ENCODE results near the gene DAPK2. TPM values are rescaled to one million over a fixed set of nuclear protein-coding genes. Genes with fewer than 3 reads are reported as not detected.

The DAPK2 gene
- total RNA-seq, 2 experiments from 2014 or later: 3.2 to 3.7 TPM

- no peak overlapping the region for H3K4me3 Mint-ChIP-seq
- ChIA-PET POLR2A (interaction anchor here (1.2 kb wide), 1 partner anchor 23 kb away, joined by 3 read pairs; no protein-coding TSS in a partner anchor), CTCF (no interaction called here)
- H3K4me1 Mint-ChIP-seq: no peaks in the 10 kb centered on the region
- no peaks in the 10 kb centered on the region for H3K36me3 Mint-ChIP-seq (ENCODE audit: low read depth)
- H3K27me3 Mint-ChIP-seq: no peaks in the 10 kb centered on the region
- no peak for DNase-seq
- no peak overlapping the region for H3K27ac Mint-ChIP-seq
- no peaks in the 10 kb centered on the region for H3K9me3 Mint-ChIP-seq
These were observed 164.9 kb downstream of the DAPK2 start for GRCh38 chr15:63881431-63881830.

- Mint-ChIP-seq H3K9me3 (no peaks in the 10 kb centered on the region), H3K4me3 (no peak overlapping the region), H3K4me1 (no peaks in the 10 kb centered on the region), H3K27me3 (no peaks in the 10 kb centered on the region), H3K36me3 (ENCODE audit: low read depth) (no peaks in the 10 kb centered on the region), H3K27ac (no peak overlapping the region)
- no peak for DNase-seq
- CTCF ChIA-PET: no interaction called here
- POLR2A ChIA-PET: interaction anchor here (1.2 kb wide), 1 partner anchor 23 kb away, joined by 3 read pairs; no protein-coding TSS in a partner anchor
These were observed 165.5 kb downstream of the DAPK2 start for GRCh38 chr15:63880744-63881143.

GRCh38 chr15:63879995-63880394 is 166.3 kb downstream of the DAPK2 start:
- DNase-seq: no peak
- CTCF ChIA-PET: no interaction called here

GRCh38 chr15:63879211-63879610 is 167.1 kb downstream of the DAPK2 start:
- POLR2A ChIA-PET: interaction anchor here (1.3 kb wide), 1 partner anchor 46 kb away, joined by 3 read pairs; no protein-coding TSS in a partner anchor
- CTCF ChIA-PET: no interaction called here
- no peak overlapping the region for H3K27ac Mint-ChIP-seq
- H3K9me3 Mint-ChIP-seq: no peaks in the 10 kb centered on the region
- no peaks in the 10 kb centered on the region for H3K36me3 Mint-ChIP-seq (ENCODE audit: low read depth)
- no peak for DNase-seq
- H3K4me1 Mint-ChIP-seq: no peaks in the 10 kb centered on the region
- no peak overlapping the region for H3K4me3 Mint-ChIP-seq
- no peaks in the 10 kb centered on the region for H3K27me3 Mint-ChIP-seq

More at GRCh38 chr15:63879995-63880394, 166.3 kb downstream of the DAPK2 start:
- no peak overlapping the region for H3K4me3 Mint-ChIP-seq
- no peak overlapping the region for H3K27ac Mint-ChIP-seq
- no peaks in the 10 kb centered on the region for H3K36me3 Mint-ChIP-seq (ENCODE audit: low read depth)
- no peaks in the 10 kb centered on the region for H3K9me3 Mint-ChIP-seq
- POLR2A ChIA-PET: no interaction called here
- no peaks in the 10 kb centered on the region for H3K4me1 Mint-ChIP-seq
- no peaks in the 10 kb centered on the region for H3K27me3 Mint-ChIP-seq

GRCh38 chr15:63877713-63878271 is 168.5 kb downstream of the DAPK2 start:
- no peak for DNase-seq
- H3K4me1 Mint-ChIP-seq: no peaks in the 10 kb centered on the region
- ChIA-PET CTCF (interaction anchor here (0.7 kb wide), 1 partner anchor 601 kb away, joined by 5 read pairs; no protein-coding TSS in a partner anchor), POLR2A (interaction anchor here (1.3 kb wide), 1 partner anchor 45 kb away, joined by 3 read pairs; no protein-coding TSS in a partner anchor)
- no peak overlapping the region for H3K4me3 Mint-ChIP-seq
- no peak overlapping the region for H3K27ac Mint-ChIP-seq
- no peaks in the 10 kb centered on the region for H3K36me3 Mint-ChIP-seq (ENCODE audit: low read depth)
- no peaks in the 10 kb centered on the region for H3K27me3 Mint-ChIP-seq
- peaks cover 3% of the 10 kb centered on the region for H3K9me3 Mint-ChIP-seq

GRCh38 chr15:63876085-63876662 is 170.1 kb downstream of the DAPK2 start:
- H3K9me3 Mint-ChIP-seq: peaks cover 3% of the 10 kb centered on the region
- ChIA-PET CTCF (no interaction called here), POLR2A (no interaction called here)
- H3K27me3 Mint-ChIP-seq: no peaks in the 10 kb centered on the region
- H3K4me3 Mint-ChIP-seq: no peak overlapping the region
- H3K36me3 Mint-ChIP-seq (ENCODE audit: low read depth): no peaks in the 10 kb centered on the region
- no peak for DNase-seq
- no peak overlapping the region for H3K27ac Mint-ChIP-seq
- H3K4me1 Mint-ChIP-seq: no peaks in the 10 kb centered on the region

- Mint-ChIP-seq H3K27ac (no peak overlapping the region), H3K27me3 (no peaks in the 10 kb centered on the region), H3K4me1 (peaks cover 3% of the 10 kb centered on the region), H3K4me3 (no peak overlapping the region), H3K36me3 (ENCODE audit: low read depth) (no peaks in the 10 kb centered on the region), H3K9me3 (peaks cover 3% of the 10 kb centered on the region)
- ChIA-PET CTCF (interaction anchor here (0.6 kb wide), 1 partner anchor 229 kb away, joined by 3 read pairs; no protein-coding TSS in a partner anchor), POLR2A (no interaction called here)
- no peak for DNase-seq
These were observed 171.7 kb downstream of the DAPK2 start for GRCh38 chr15:63874616-63875015.

- DNase-seq: no peak
- no peaks in the 10 kb centered on the region for H3K27me3 Mint-ChIP-seq
- ChIA-PET CTCF (no interaction called here), POLR2A (no interaction called here)
- no peak overlapping the region for H3K27ac Mint-ChIP-seq
- H3K36me3 Mint-ChIP-seq (ENCODE audit: low read depth): no peaks in the 10 kb centered on the region
- H3K4me1 Mint-ChIP-seq: peaks cover 5% of the 10 kb centered on the region
- H3K9me3 Mint-ChIP-seq: peaks cover 3% of the 10 kb centered on the region
- H3K4me3 Mint-ChIP-seq: no peak overlapping the region
These were observed 173.3 kb downstream of the DAPK2 start for GRCh38 chr15:63872759-63873510.

GRCh38 chr15:63870487-63871209 is 175.6 kb downstream of the DAPK2 start:
- no peak overlapping the region for H3K27ac Mint-ChIP-seq
- H3K9me3 Mint-ChIP-seq: peaks cover 3% of the 10 kb centered on the region
- CTCF ChIA-PET: interaction anchor here (1.2 to 1.4 kb wide), 2 partner anchors 75 to 176 kb away, joined by 4 to 6 read pairs; partner anchors contain the start of gene DAPK2
- POLR2A ChIA-PET: interaction anchor here (1.0 to 2.4 kb wide), 3 partner anchors 11 to 37 kb away, joined by 3 to 10 read pairs (median 3); partner anchors contain the start of gene HERC1
- H3K27me3 Mint-ChIP-seq: no peaks in the 10 kb centered on the region
- H3K36me3 Mint-ChIP-seq (ENCODE audit: low read depth): no peaks in the 10 kb centered on the region
- peaks cover 5% of the 10 kb centered on the region for H3K4me1 Mint-ChIP-seq
- no peak for DNase-seq
- H3K4me3 Mint-ChIP-seq: no peak overlapping the region

- Mint-ChIP-seq H3K4me1 (peaks cover 5% of the 10 kb centered on the region), H3K4me3 (no peak overlapping the region), H3K27ac (no peak overlapping the region), H3K9me3 (peaks cover 3% of the 10 kb centered on the region), H3K27me3 (no peaks in the 10 kb centered on the region), H3K36me3 (ENCODE audit: low read depth) (no peaks in the 10 kb centered on the region)
- DNase-seq: no peak
- CTCF ChIA-PET: interaction anchor here (1.4 kb wide), 1 partner anchor 76 kb away, joined by 6 read pairs; no protein-coding TSS in a partner anchor
- POLR2A ChIA-PET: interaction anchor here (1.2 to 2.4 kb wide), 2 partner anchors 10 to 27 kb away, joined by 3 to 10 read pairs; no protein-coding TSS in a partner anchor
These were observed 176.3 kb downstream of the DAPK2 start for GRCh38 chr15:63870043-63870394.

GRCh38 chr15:63869371-63870042 is 176.8 kb downstream of the DAPK2 start:
- Mint-ChIP-seq H3K27me3 (no peaks in the 10 kb centered on the region), H3K36me3 (ENCODE audit: low read depth) (no peaks in the 10 kb centered on the region), H3K4me1 (peaks cover 5% of the 10 kb centered on the region), H3K9me3 (peaks cover 3% of the 10 kb centered on the region), H3K27ac (no peak overlapping the region), H3K4me3 (no peak overlapping the region)
- ChIA-PET CTCF (interaction anchor here (1.4 kb wide), 1 partner anchor 76 kb away, joined by 6 read pairs; no protein-coding TSS in a partner anchor), POLR2A (interaction anchor here (1.2 to 2.4 kb wide), 2 partner anchors 9 to 27 kb away, joined by 3 to 10 read pairs; no protein-coding TSS in a partner anchor)
- no peak for DNase-seq

- Mint-ChIP-seq H3K36me3 (ENCODE audit: low read depth) (no peaks in the 10 kb centered on the region), H3K9me3 (no peaks in the 10 kb centered on the region), H3K27ac (no peak overlapping the region), H3K27me3 (no peaks in the 10 kb centered on the region), H3K4me1 (peaks cover 16% of the 10 kb centered on the region), H3K4me3 (no peak overlapping the region)
- DNase-seq: no peak
- ChIA-PET CTCF (no interaction called here), POLR2A (no interaction called here)
These were observed 182.1 kb downstream of the DAPK2 start for GRCh38 chr15:63864186-63864585.

Data from activated CD4-positive, alpha-beta memory T cell treated with anti-CD3 and anti-CD28 coated beads, Interleukin-2, amount 10 ng/mL, durations not matched to agents 7 days and 5 days (primary cell).